H9 (cell line): Measurements from ENCODE around the gene ATL1. TPM values are rescaled to one million over a fixed set of nuclear protein-coding genes. Genes with fewer than 3 reads are reported as not detected.

Source experiments
- DNase-seq: peaks from one replicate; pipeline ENCODE4 v3.0.0-alpha.2; 2017
- H2AFZ ChIP-seq: one replicate; pipeline ENCODE4 v1.6.1; 2013; ENCODE audit warnings: mild to moderate bottlenecking, low read length, control low read depth, moderate library complexity
- H2AK5ac ChIP-seq: 2 replicates; pipeline ENCODE4 v1.6.1; 2013; ENCODE audit warnings: low read length, control low read depth, mixed read lengths; ENCODE audit not compliant: insufficient read length
- H2BK120ac ChIP-seq: one replicate; pipeline ENCODE4 v1.6.1; 2013; ENCODE audit warnings: low read depth, mild to moderate bottlenecking, low read length, control low read depth, inconsistent platforms; ENCODE audit not compliant: poor library complexity, severe bottlenecking
- H2BK12ac ChIP-seq: 2 replicates; pipeline ENCODE4 v1.6.1; 2013; ENCODE audit warnings: low read length, control low read depth, mixed read lengths, low read depth; ENCODE audit not compliant: insufficient read length
- H2BK15ac ChIP-seq: 2 replicates; pipeline ENCODE4 v1.6.1; 2013; ENCODE audit warnings: low read depth, low read length, control low read depth
- H2BK20ac ChIP-seq: one replicate; pipeline ENCODE4 v1.6.1; 2013; ENCODE audit warnings: low read depth, mild to moderate bottlenecking, low read length, control low read depth, inconsistent platforms; ENCODE audit not compliant: poor library complexity, severe bottlenecking
- H2BK5ac ChIP-seq: 2 replicates; pipeline ENCODE4 v1.6.1; 2013; ENCODE audit warnings: low read length, control low read depth, mixed read lengths; ENCODE audit not compliant: insufficient read length
- H3K14ac ChIP-seq: 2 replicates; pipeline ENCODE4 v1.6.1; 2013; ENCODE audit warnings: low read length, control low read depth; ENCODE audit not compliant: insufficient read depth
- H3K18ac ChIP-seq: 2 replicates; pipeline ENCODE4 v1.6.1; 2013; ENCODE audit warnings: low read depth, mild to moderate bottlenecking, mixed read lengths, low read length, control low read depth; ENCODE audit not compliant: insufficient read length
- H3K23ac ChIP-seq: 2 replicates; pipeline ENCODE4 v1.6.1; 2013; ENCODE audit warnings: low read length, control low read depth, mixed read lengths, low read depth; ENCODE audit not compliant: insufficient read length
- H3K23me2 ChIP-seq: 2 replicates; pipeline ENCODE4 v1.6.1; 2013; ENCODE audit warnings: low read depth, mild to moderate bottlenecking, mixed read lengths, low read length, control low read depth; ENCODE audit not compliant: insufficient read length, poor library complexity, severe bottlenecking
- H3K27ac ChIP-seq: 2 replicates; pipeline ENCODE4 v1.5.1; 2013; ENCODE audit warnings: low read length, control low read depth, mixed read lengths, low read depth; ENCODE audit not compliant: insufficient read length
- H3K27me3 ChIP-seq: 2 replicates; pipeline ENCODE4 v1.6.1; 2013; ENCODE audit warnings: low read length, control low read depth, inconsistent platforms; ENCODE audit not compliant: insufficient read depth
- H3K4ac ChIP-seq: 2 replicates; pipeline ENCODE4 v1.6.1; 2013; ENCODE audit warnings: low read depth, mild to moderate bottlenecking, control low read depth, inconsistent platforms, low read length, moderate library complexity
- H3K4me1 ChIP-seq: 2 replicates; pipeline ENCODE4 v1.6.1; 2013; ENCODE audit warnings: low read length, control low read depth, inconsistent platforms; ENCODE audit not compliant: insufficient read depth
- H3K4me2 ChIP-seq: 2 replicates; pipeline ENCODE4 v1.6.1; 2013; ENCODE audit warnings: low read length, control low read depth, mixed read lengths; ENCODE audit not compliant: insufficient read length, insufficient read depth
- H3K56ac ChIP-seq: 2 replicates; pipeline ENCODE4 v1.6.1; 2013; ENCODE audit warnings: low read depth, mild to moderate bottlenecking, mixed read lengths, low read length, control low read depth; ENCODE audit not compliant: insufficient read length
- H3K79me1 ChIP-seq: 2 replicates; pipeline ENCODE4 v1.6.1; 2013; ENCODE audit warnings: low read depth, mild to moderate bottlenecking, moderate library complexity, low read length, control low read depth, inconsistent platforms; ENCODE audit not compliant: insufficient read depth, poor library complexity, severe bottlenecking
- H3K79me2 ChIP-seq: 2 replicates; pipeline ENCODE4 v1.6.1; 2013; ENCODE audit warnings: low read length, control low read depth, inconsistent platforms; ENCODE audit not compliant: insufficient read depth
- H3K9ac ChIP-seq: 2 replicates; pipeline ENCODE4 v1.6.1; 2013; ENCODE audit warnings: low read length, control low read depth, mixed read lengths; ENCODE audit not compliant: insufficient read length; ENCODE audit errors: extremely low read depth
- H3K9me3 ChIP-seq: one replicate; pipeline ENCODE4 v1.6.1; 2013; ENCODE audit warnings: low read depth, low read length, inconsistent platforms; ENCODE audit not compliant: control insufficient read depth
- H3T11ph ChIP-seq: one replicate; pipeline ENCODE4 v1.6.1; 2013; ENCODE audit warnings: mild to moderate bottlenecking, low read length, control low read depth, inconsistent platforms
- H4K20me1 ChIP-seq: one replicate; pipeline ENCODE4 v1.6.1; 2013; ENCODE audit not compliant: control insufficient read depth, insufficient read length, insufficient read depth
- H4K5ac ChIP-seq: 2 replicates; pipeline ENCODE4 v1.6.1; 2013; ENCODE audit warnings: low read depth, mild to moderate bottlenecking, mixed read lengths, low read length, control low read depth; ENCODE audit not compliant: insufficient read length
- H4K8ac ChIP-seq: replicated peaks from 2 replicates; pipeline ENCODE4 v1.6.1; 2013; ENCODE audit warnings: low read length, control low read depth, mixed read lengths, low read depth; ENCODE audit not compliant: insufficient read length
- H4K91ac ChIP-seq: 2 replicates; pipeline ENCODE4 v1.6.1; 2013; ENCODE audit warnings: low read depth, mild to moderate bottlenecking, moderate library complexity, mixed read lengths, low read length, control low read depth; ENCODE audit not compliant: insufficient read length
- H3K27ac Mint-ChIP-seq, 3 experiments: 2 replicates in 2 of 3; 3 replicates in 1 of 3; pipeline ENCODE4 v1.8.0; 2020 to 2021; ENCODE audit warnings: mixed read lengths in 3 of 3, mild to moderate bottlenecking in 1 of 3, moderate library complexity in 1 of 3
- H3K27me3 Mint-ChIP-seq: 2 replicates; pipeline ENCODE4 v1.8.0; 2021; ENCODE audit warnings: low read depth, mild to moderate bottlenecking, moderate library complexity, mixed read lengths
- H3K36me3 Mint-ChIP-seq, 3 experiments: 2 replicates in 2 of 3; 3 replicates in 1 of 3; pipeline ENCODE4 v1.8.0; 2020 to 2021; ENCODE audit warnings: low read depth in 3 of 3, mixed read lengths in 3 of 3; ENCODE audit not compliant: insufficient read depth in 1 of 3
- H3K4me1 Mint-ChIP-seq, 2 experiments: 2 replicates each; pipeline ENCODE4 v1.8.0; 2020; ENCODE audit warnings: mixed read lengths in 2 of 2
- H3K4me3 Mint-ChIP-seq, 2 experiments: 2 replicates in 1 of 2; 3 replicates in 1 of 2; pipeline ENCODE4 v1.8.0; 2020 to 2021; ENCODE audit warnings: mild to moderate bottlenecking in 2 of 2, mixed read lengths in 2 of 2, moderate library complexity in 1 of 2
- H3K9me3 Mint-ChIP-seq, 2 experiments: 2 replicates in 1 of 2; 3 replicates in 1 of 2; pipeline ENCODE4 v1.8.0; 2020; ENCODE audit warnings: mild to moderate bottlenecking in 2 of 2, mixed read lengths in 2 of 2, moderate library complexity in 1 of 2
- CTCF ChIP-seq: fragments of 200-600 bp; sonication (generic); conservative IDR thresholded peaks from 3 replicates; pipeline ENCODE4 v1.8.0; 2021; ENCODE audit warnings: antibody characterized with exemption, mild to moderate bottlenecking
- WGBS: extraction: QIAGEN DNeasy Blood & Tissue Kit; methylation state at CpG from one replicate; pipeline ENCODE4 v1.1.7; 2013; ENCODE audit warnings: missing lambda C conversion rate, low lambda C conversion rate, mixed read lengths; ENCODE audit not compliant: insufficient read length; ENCODE audit errors: extremely low coverage; 5-methylcytosine and 5-hydroxymethylcytosine counted together
- total RNA-seq: library from RNA; stranded (reverse); gene quantifications from 2 replicates; pipeline ENCODE4 v1.2.1, GENCODE V29; 2021

ATL1 gene
- total RNA-seq, 1 experiment from 2014 or later: 3.0 TPM

- H4K91ac ChIP-seq: no peak overlapping the region
- no peaks in the 10 kb centered on the region for H3K23me2 ChIP-seq
- no peak overlapping the region for H4K5ac ChIP-seq
- no peak overlapping the region for H3K56ac ChIP-seq
- no peak overlapping the region for H3K9ac ChIP-seq
- H3T11ph ChIP-seq: no peak overlapping the region
- peaks cover 15% of the 10 kb centered on the region; the same call in 1 of the 2 replicates for H3K79me2 ChIP-seq
- H3K27ac ChIP-seq: no peak overlapping the region
- no peak overlapping the region for H2BK20ac ChIP-seq
- H3K9me3 ChIP-seq: no peaks in the 10 kb centered on the region
- H2BK120ac ChIP-seq: no peak overlapping the region
- H2BK5ac ChIP-seq: no peak overlapping the region
- no peaks in the 10 kb centered on the region for H3K9me3 Mint-ChIP-seq
- H2AFZ ChIP-seq: no peak overlapping the region
- H4K8ac ChIP-seq: no peak overlapping the region
- TF ChIP-seq CTCF: no peak
- H3K18ac ChIP-seq: no peak overlapping the region
- H4K20me1 ChIP-seq: no peaks in the 10 kb centered on the region
- peaks cover 7% of the 10 kb centered on the region for H3K79me1 ChIP-seq
- peak overlapping the region; percentile 74 to 91 (median 83); a peak in 5 of 7 replicates for H3K27ac Mint-ChIP-seq
- H3K4me1 ChIP-seq: no peaks in the 10 kb centered on the region; the same call in 1 of the 2 replicates
- peaks cover 0 to 19% of the 10 kb centered on the region in 2 experiments; a peak in 2 of 4 replicates for H3K4me1 Mint-ChIP-seq
- H3K27me3 ChIP-seq: no peaks in the 10 kb centered on the region
- H3K4me2 ChIP-seq: no peak overlapping the region
- no peak overlapping the region for H3K14ac ChIP-seq
- H3K4ac ChIP-seq: no peak overlapping the region
- no peak overlapping the region for H3K4me3 Mint-ChIP-seq
- no peak overlapping the region for H2BK12ac ChIP-seq
- no CpG with 5 or more reads among the region's 6 CpGs for WGBS
- no peak overlapping the region for H2BK15ac ChIP-seq
- DNase-seq: no peak
- H3K23ac ChIP-seq: no peak overlapping the region
- no peak overlapping the region for H2AK5ac ChIP-seq
- peaks cover 5 to 29% (median 20%) of the 10 kb centered on the region in 3 experiments; a peak in 5 of 7 replicates for H3K36me3 Mint-ChIP-seq
- H3K27me3 Mint-ChIP-seq: no peaks in the 10 kb centered on the region
Measured at GRCh38 chr14:50647282-50647681, 87.3 kb downstream of the ATL1 start.
